Common myeloid progenitor, CD34-positive (primary cell): Measurements from ENCODE around the gene TFCP2L1. TPM values are rescaled to one million over a fixed set of nuclear protein-coding genes. Genes with fewer than 3 reads are reported as not detected.
"Not testable (repeated sequence)": the region's sequence is repeated elsewhere in the genome, so short reads cannot be mapped to it uniquely, and the experiment has no call there.

Experiments
- CTCF ChIA-PET: fragments of 350-600 bp; sonication (Branson Sonifier 250); formaldehyde crosslinking; loops from one replicate; lab custom pipeline; 2021; ENCODE audit warnings: antibody characterized with exemption; lab: Charles Lee
- POLR2A ChIA-PET: fragments of 350-600 bp; sonication (Branson Sonifier 250); formaldehyde crosslinking; loops from one replicate; lab custom pipeline; 2021; ENCODE audit warnings: antibody characterized with exemption; lab: Charles Lee
- DNase-seq, 3 donors: peaks; one replicate each; pipeline versions ENCODE4 v3.0.0 to v3.0.0-alpha.2; 2013
- H3K27ac ChIP-seq, 2 experiments: 1 replicate in 1 of 2; 2 replicates in 1 of 2; pipeline ENCODE4 v1.7.0; 2013; ENCODE audit warnings: inconsistent platforms in 2 of 2, low read length in 2 of 2, mild to moderate bottlenecking in 2 of 2, low read depth in 1 of 2, moderate library complexity in 1 of 2; ENCODE audit not compliant: severe bottlenecking in 2 of 2, insufficient read depth in 1 of 2, poor library complexity in 1 of 2
- H3K27me3 ChIP-seq, 5 experiments: replicated peaks in 2 of 5; 1 replicate in 3 of 5; 2 replicates in 2 of 5; pipeline versions ENCODE4 v1.6.1 to v1.7.0; 2013; ENCODE audit warnings: low read length in 4 of 5, mild to moderate bottlenecking in 2 of 5, moderate library complexity in 2 of 5, inconsistent platforms in 1 of 5; ENCODE audit not compliant: insufficient read depth in 5 of 5, control insufficient read depth in 4 of 5
- H3K36me3 ChIP-seq, 4 experiments: 1 replicate in 2 of 4; 2 replicates in 2 of 4; pipeline versions ENCODE4 v1.6.1 to v1.7.0; 2013; ENCODE audit warnings: low read length in 3 of 4, control low read depth in 1 of 4, mild to moderate bottlenecking in 1 of 4; ENCODE audit not compliant: control insufficient read depth in 4 of 4, insufficient read depth in 4 of 4
- H3K4me1 ChIP-seq, 4 experiments: 1 replicate in 3 of 4; 2 replicates in 1 of 4; pipeline versions ENCODE4 v1.6.1 to v1.7.1; 2013; ENCODE audit warnings: low read length in 3 of 4, mild to moderate bottlenecking in 3 of 4, control low read depth in 1 of 4, inconsistent platforms in 1 of 4, moderate library complexity in 1 of 4; ENCODE audit not compliant: control insufficient read depth in 4 of 4, insufficient read depth in 4 of 4; ENCODE audit errors: control extremely low read depth in 1 of 4
- H3K4me3 ChIP-seq, 7 experiments: 1 replicate in 4 of 7; 2 replicates in 3 of 7; pipeline versions ENCODE4 v1.5.1 to v1.7.0; 2013; ENCODE audit warnings: mild to moderate bottlenecking in 7 of 7, low read length in 6 of 7, moderate library complexity in 6 of 7, inconsistent platforms in 2 of 7, low read depth in 2 of 7, control low read depth in 1 of 7; ENCODE audit not compliant: insufficient read depth in 4 of 7, control insufficient read depth in 1 of 7; ENCODE audit errors: extremely low read depth in 1 of 7
- H3K9me3 ChIP-seq, 5 experiments: 1 replicate in 4 of 5; 2 replicates in 1 of 5; pipeline versions ENCODE4 v1.6.1 to v1.7.1; 2013; ENCODE audit warnings: low read length in 4 of 5, mild to moderate bottlenecking in 2 of 5, inconsistent platforms in 1 of 5, low read depth in 1 of 5, moderate library complexity in 1 of 5; ENCODE audit not compliant: control insufficient read depth in 4 of 5, insufficient read depth in 2 of 5; ENCODE audit errors: control extremely low read depth in 1 of 5
- WGBS: methylation state at CpG from one replicate; pipeline ENCODE4 v1.1.5; 2013; ENCODE audit not compliant: insufficient coverage; 5-methylcytosine and 5-hydroxymethylcytosine counted together
- polyA plus RNA-seq: library from polyadenylated mRNA; unstranded; fragments of 120-200 nt; gene quantifications from one replicate; pipeline ENCODE4 v1.2.1, GENCODE V29; 2013

Gene TFCP2L1, protein sequence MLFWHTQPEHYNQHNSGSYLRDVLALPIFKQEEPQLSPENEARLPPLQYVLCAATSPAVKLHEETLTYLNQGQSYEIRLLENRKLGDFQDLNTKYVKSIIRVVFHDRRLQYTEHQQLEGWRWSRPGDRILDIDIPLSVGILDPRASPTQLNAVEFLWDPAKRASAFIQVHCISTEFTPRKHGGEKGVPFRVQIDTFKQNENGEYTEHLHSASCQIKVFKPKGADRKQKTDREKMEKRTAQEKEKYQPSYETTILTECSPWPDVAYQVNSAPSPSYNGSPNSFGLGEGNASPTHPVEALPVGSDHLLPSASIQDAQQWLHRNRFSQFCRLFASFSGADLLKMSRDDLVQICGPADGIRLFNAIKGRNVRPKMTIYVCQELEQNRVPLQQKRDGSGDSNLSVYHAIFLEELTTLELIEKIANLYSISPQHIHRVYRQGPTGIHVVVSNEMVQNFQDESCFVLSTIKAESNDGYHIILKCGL
- polyA plus RNA-seq: 0.21 TPM

DNA sequence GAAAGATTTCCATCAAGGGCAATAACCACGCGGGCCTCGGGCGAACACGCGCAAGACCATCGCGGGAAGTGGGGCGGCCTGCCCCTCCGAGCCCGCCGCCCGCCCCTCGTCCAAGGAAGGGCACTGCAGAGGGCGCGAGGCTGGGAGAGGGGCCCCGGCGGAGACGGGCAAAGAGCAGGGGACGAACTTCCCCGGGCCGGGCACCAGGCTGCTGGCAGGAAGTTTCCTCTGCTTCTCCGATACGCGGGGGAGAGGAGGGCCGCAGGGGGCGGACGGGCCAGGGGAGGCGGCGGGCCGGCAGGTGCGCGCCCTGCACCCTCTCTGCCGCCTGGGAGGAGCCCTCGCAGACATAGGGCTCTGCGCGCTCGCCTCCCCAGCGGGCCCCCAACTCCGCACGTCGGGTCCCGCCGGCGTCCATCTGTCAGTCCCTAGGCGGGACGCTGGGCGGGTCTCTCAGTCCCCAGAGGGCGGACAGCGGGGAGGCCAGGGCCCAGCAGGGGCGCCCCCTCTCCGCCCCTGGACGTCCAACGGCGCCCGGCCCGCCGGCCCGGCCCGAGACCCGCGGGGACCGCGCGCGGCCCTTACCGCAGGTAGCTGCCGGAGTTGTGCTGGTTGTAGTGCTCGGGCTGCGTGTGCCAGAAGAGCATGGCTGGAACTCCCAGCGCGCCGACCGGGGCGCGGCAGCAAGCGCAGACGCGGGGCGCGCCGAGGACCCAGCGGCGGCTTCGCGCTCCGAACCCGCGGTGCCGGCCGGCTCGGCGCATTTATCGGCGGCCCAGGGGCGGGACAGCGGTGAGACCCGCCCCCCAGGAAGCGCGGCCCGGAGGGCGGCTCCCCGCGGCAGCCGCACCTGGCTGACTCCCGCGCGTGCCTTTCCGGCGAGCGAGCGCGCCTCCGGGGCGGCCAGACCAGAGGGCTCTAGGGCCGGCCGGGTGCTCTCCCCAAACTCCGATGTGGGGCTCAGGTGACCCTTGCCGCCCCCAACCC is at the start of gene TFCP2L1:
TFCP2L1 (minus strand) TSS at position 740 of the 987 bp plus-strand sequence; CDS start at position 647, 93 bp downstream.
- ChIA-PET CTCF (no interaction called here), POLR2A (no interaction called here)
- H3K27me3 ChIP-seq: peaks cover 0 to 36% (median 9%) of the 10 kb centered on the region in 5 experiments
- peaks cover 0 to 48% (median 18%) of the 10 kb centered on the region in 4 experiments for H3K4me1 ChIP-seq
- no peak within 1 kb of the TSS for H3K27ac ChIP-seq
- peak in 2 of 3 donors; percentile 45 to 53 for DNase-seq
- WGBS: under 1% methylated on average over 95 of the region's 119 CpGs
- no peaks in the 10 kb centered on the region for H3K9me3 ChIP-seq
- no peaks in the 10 kb centered on the region for H3K36me3 ChIP-seq
- peak within 1 kb of the TSS; percentile 25 to 72 (median 63) for H3K4me3 ChIP-seq

DNA sequence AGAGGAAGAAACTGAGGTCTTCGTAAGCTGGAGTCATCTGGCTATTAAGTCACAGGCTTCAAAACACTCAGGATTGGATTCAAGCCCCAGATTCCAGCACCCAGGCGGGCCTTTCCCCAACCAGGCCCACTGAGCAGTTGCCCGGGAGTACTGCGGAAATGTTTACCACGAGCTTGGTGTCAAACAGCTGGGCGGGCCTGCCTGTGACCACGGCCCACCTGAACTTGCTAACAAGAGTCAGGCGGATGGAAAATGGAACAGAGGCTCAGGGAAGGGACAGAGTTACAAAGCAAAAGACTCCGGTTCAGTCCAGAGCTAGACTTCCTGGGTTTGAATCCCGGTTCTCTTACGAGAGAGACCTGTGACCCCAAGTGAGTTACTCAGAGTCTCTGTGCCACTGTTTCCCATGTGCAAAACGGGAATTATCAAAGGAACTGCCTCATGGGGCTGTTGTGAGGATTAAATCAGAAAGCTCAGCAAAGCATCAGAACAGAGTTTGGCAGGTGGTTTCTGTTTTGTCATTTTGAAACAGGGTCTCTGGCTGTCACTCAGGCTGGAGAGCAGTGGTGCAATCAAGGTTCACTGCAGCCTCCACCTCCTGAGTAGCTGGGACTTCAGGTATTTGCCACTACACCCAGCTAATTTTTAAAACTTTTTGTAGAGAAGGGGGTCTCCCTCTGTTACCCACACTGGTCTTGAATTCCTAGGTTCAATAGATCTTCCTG is 49.0 kb upstream of the TFCP2L1 start:
- CTCF ChIA-PET: interaction anchor here (0.6 kb wide), 2 partner anchors 242 to 313 kb away, joined by 3 read pairs; no protein-coding TSS in a partner anchor
- Histone ChIP-seq H3K36me3 (peaks cover 0 to 10% (median 7%) of the 10 kb centered on the region in 4 experiments), H3K27me3 (no peaks in the 10 kb centered on the region), H3K9me3 (no peaks in the 10 kb centered on the region), H3K4me3 (no peak overlapping the region), H3K27ac (no peak overlapping the region), H3K4me1 (no peaks in the 10 kb centered on the region)
- 89% methylated on average over 8 of the region's 12 CpGs for WGBS
- POLR2A ChIA-PET: no interaction called here
- no peak for DNase-seq

DNA sequence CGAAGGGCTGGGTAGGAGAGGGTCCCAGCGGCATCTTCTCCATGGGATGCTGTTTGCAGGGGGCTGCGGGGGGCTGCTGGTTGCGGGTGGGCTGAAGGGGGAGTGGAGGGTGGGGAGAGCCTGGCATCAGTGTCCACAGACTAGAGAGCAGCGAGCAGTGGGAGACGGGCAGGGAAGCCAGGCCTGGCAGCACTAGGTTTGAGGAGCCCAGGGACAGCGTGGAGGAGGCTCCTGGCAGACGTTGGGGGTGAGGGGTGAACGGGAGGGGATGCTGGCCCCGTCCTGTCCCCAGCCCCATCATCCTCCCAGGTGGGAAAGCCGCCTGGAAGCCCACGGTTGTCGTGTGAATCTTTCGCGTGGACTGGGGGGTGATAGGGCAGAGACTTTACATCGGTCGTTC is 48.2 kb upstream of the TFCP2L1 start:
- no peak for DNase-seq

DNA sequence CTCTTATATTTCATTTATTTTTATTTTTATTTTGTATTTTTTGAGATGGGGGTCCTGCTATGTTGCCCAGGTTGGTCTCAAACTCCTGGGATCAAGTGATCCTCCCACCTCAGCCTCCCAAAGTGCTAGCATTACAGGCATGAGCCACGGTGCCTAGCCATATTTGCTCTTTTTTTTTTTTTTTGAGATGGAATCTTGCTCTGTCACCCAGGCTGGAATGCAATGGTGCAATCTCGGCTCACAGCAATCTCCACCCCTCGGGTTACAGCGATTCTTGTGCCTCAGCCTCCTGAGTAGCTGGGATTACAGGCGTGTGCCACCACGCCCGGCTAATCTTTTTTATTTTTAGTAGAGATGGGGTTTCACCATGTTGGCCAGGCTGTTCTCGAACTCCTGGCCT is 46.3 kb upstream of the TFCP2L1 start:
- 95% methylated on average over 5 of the region's 8 CpGs for WGBS
- H3K27me3 ChIP-seq, CTCF ChIA-PET, DNase-seq, H3K4me1 ChIP-seq, H3K9me3 ChIP-seq, H3K27ac ChIP-seq, POLR2A ChIA-PET, H3K4me3 ChIP-seq, H3K36me3 ChIP-seq: not testable (repeated sequence)

More for the DNA sequence above, 48.2 kb upstream of the TFCP2L1 start:
- Histone ChIP-seq H3K4me1 (no peaks in the 10 kb centered on the region), H3K4me3 (no peak overlapping the region), H3K27ac (no peak overlapping the region), H3K27me3 (no peaks in the 10 kb centered on the region), H3K9me3 (no peaks in the 10 kb centered on the region), H3K36me3 (peaks cover 0 to 3% (median 2%) of the 10 kb centered on the region in 4 experiments)
- ChIA-PET CTCF (no interaction called here), POLR2A (no interaction called here)
- WGBS: 93% methylated on average over 10 of the region's 17 CpGs

DNA sequence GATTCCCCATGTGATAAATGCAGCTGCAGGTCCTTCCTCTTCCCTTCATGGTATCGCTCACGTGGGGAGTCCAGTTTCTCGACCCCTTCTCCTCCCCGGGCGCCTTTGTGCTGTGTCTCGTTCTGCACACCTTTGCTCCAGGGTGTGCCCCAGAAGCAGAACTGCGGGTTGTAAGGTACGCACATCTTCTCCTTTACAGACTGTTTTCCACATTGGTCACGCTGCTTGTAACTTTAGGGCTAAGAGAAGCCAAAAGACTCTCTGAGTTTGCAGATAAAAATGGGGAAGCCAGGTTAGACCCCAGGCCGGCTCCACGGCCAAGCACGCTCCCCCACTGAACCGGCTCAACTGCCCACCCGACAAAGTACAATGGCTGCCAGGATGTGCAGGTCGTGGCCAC is 45.9 kb upstream of the TFCP2L1 start:
- H3K9me3 ChIP-seq: no peaks in the 10 kb centered on the region
- no peak for DNase-seq
- WGBS: 98% methylated on average over 8 of the region's 15 CpGs
- H3K4me1 ChIP-seq: no peaks in the 10 kb centered on the region
- ChIA-PET POLR2A (no interaction called here), CTCF (no interaction called here)
- no peaks in the 10 kb centered on the region for H3K36me3 ChIP-seq
- no peaks in the 10 kb centered on the region for H3K27me3 ChIP-seq
- no peak overlapping the region for H3K4me3 ChIP-seq
- H3K27ac ChIP-seq: no peak overlapping the region

DNA sequence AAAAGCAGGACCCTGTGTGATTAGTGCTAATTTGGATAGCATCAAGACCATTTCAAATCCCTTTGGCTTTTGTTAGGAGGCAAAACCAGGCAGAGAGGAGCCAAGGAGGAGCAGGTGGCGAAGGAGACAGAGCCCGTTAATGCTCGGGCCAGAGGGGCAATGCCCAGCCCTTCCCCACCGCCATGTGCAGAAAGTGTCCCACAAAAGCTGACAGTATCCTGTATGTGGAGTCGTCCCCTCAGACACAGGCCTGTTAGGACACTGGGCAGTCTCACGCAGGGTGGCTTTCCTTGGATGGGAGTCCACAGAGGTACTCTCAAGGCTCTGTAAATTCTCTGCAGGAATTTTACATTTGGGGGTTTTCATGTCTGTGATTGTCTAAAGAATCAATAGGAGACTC is 44.8 kb upstream of the TFCP2L1 start:
- Histone ChIP-seq H3K4me3 (no peak overlapping the region), H3K9me3 (no peaks in the 10 kb centered on the region), H3K27me3 (no peaks in the 10 kb centered on the region), H3K4me1 (no peaks in the 10 kb centered on the region), H3K27ac (no peak overlapping the region), H3K36me3 (no peaks in the 10 kb centered on the region)
- no peak for DNase-seq
- WGBS: 97% methylated on average over 6 of the region's 6 CpGs
- POLR2A ChIA-PET: interaction anchor here (0.6 kb wide), 1 partner anchor 65 kb away, joined by 3 read pairs; no protein-coding TSS in a partner anchor
- CTCF ChIA-PET: interaction anchor here (1.3 kb wide), 1 partner anchor 10 kb away, joined by 4 read pairs; no protein-coding TSS in a partner anchor
